Measurements from ENCODE around the gene MFSD8. TPM values are rescaled to one million over a fixed set of nuclear protein-coding genes. Genes with fewer than 3 reads are reported as not detected.

Gene MFSD8
- total and polyA plus RNA-seq, 2 of the 8 experiments (the other 6 are each of a cell fraction or from before 2014, with no cell fraction given): 9.2 to 15.8 TPM

DNA sequence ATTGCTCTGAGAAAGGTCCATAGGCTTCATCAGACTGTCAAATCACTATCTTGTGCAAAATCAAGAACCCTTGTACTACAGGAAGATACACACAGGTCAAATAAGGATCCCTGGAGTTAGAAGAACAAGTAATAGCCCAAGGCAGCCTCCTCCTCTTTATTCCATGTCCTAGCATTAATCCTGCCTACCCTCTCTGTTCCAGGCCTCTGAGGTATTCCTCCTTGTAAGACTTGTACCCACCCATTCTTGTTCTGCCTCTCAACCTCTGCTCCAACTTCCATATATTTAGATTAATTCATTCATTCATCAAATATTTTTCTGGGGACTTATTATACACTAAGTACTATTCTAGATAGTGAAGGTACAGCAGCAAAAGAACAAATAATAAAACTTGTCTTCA, 94.7 kb downstream of the MFSD8 start:
- Histone ChIP-seq H3K27me3 (replicated peaks in 1 of 4; ENCODE audit: control insufficient read depth in 3 of 4, extremely low read depth in 1 of 4, insufficient read depth in 3 of 4, low read length in 3 of 4) (no peaks in the 10 kb centered on the region), H2BK120ac (replicated peaks; ENCODE audit: low read depth, low read length) (no peak overlapping the region), H2AK5ac (ENCODE audit: low read depth, low read length) (no peak overlapping the region), H3K4me2 (ENCODE audit: insufficient read depth in 1 of 2, low read depth in 2 of 2, low read length in 2 of 2) (no peak overlapping the region), H3K9me3 (ENCODE audit: insufficient read depth in 2 of 2, low read depth in 1 of 2, low read length in 1 of 2) (no peaks in the 10 kb centered on the region), H2BK20ac (ENCODE audit: low read length) (no peak overlapping the region), H3K23ac (ENCODE audit: insufficient read length) (no peak overlapping the region), H4K8ac (ENCODE audit: extremely low read depth, insufficient read depth, low read length) (no peak overlapping the region), H3K79me1 (ENCODE audit: low read depth, low read length) (no peaks in the 10 kb centered on the region), H3K9ac (replicated peaks in 1 of 4; ENCODE audit: extremely low read depth in 1 of 4, low read depth in 3 of 4, low read length in 3 of 4) (no peak overlapping the region), H2BK5ac (ENCODE audit: low read depth, low read length) (no peak overlapping the region), H3K18ac (ENCODE audit: extremely low read depth, low read length) (no peak overlapping the region), H3K23me2 (ENCODE audit: low read depth, low read length) (no peaks in the 10 kb centered on the region), H4K5ac (ENCODE audit: insufficient read length, low read depth, low read length) (no peak overlapping the region), H2BK15ac (ENCODE audit: low read length) (no peak overlapping the region), H2AFZ (ENCODE audit: low read length) (no peak overlapping the region), H3K14ac (ENCODE audit: insufficient read length) (no peak overlapping the region), H3K36me3 (ENCODE audit: control insufficient read depth in 2 of 4, insufficient read depth in 4 of 4, low read length in 3 of 4) (peaks cover 0 to 5% (median 0%) of the 10 kb centered on the region in 4 experiments; a peak in 2 of 8 replicates), H4K91ac (replicated peaks; ENCODE audit: insufficient read length, low read length) (no peak overlapping the region), H4K20me1 (replicated peaks in 1 of 2; ENCODE audit: control insufficient read depth in 1 of 2, insufficient read depth in 2 of 2, low read length in 2 of 2) (no peaks in the 10 kb centered on the region), H3K4me3 (ENCODE audit: extremely low read depth in 1 of 4, insufficient read depth in 2 of 4, low read depth in 3 of 4, low read length in 4 of 4) (no peak overlapping the region), H3K56ac (replicated peaks; ENCODE audit: insufficient read length, low read depth, low read length) (no peak overlapping the region), H3K4me1 (replicated peaks in 1 of 4; ENCODE audit: control insufficient read depth in 3 of 4, insufficient read depth in 4 of 4, low read length in 3 of 4) (no peaks in the 10 kb centered on the region), H3K27ac (ENCODE audit: low read depth, low read length) (no peak overlapping the region), H3K79me2 (ENCODE audit: control insufficient read depth in 1 of 2, insufficient read depth in 2 of 2, low read length in 2 of 2) (no peaks in the 10 kb centered on the region), H3K4ac (replicated peaks; ENCODE audit: insufficient read length, low read depth, low read length) (no peak overlapping the region), H2BK12ac (ENCODE audit: low read depth, low read length) (no peak overlapping the region)
- POLR2A ChIA-PET (ENCODE audit: partially characterized antibody): interaction anchor here (3.4 kb wide), 1 partner anchor 11 kb away, joined by 13 read pairs; the partner anchor contains the start of gene PLK4
- CTCF ChIA-PET (ENCODE audit: partially characterized antibody): no interaction called here
- DNase-seq (ENCODE audit: low read depth in 1 of 2, low spot score in 2 of 2) (no peak), FAIRE-seq (no peak)
- TF ChIP-seq EGR1 (IDR thresholded peaks at IDR 0.05; ENCODE audit: borderline replicate concordance, low read depth, low read length): no peak
- no peak for TF ChIP-seq CBX8 (IDR thresholded peaks at IDR 0.05; ENCODE audit: borderline replicate concordance, low read depth, low read length)
- TF ChIP-seq BACH1 (IDR thresholded peaks at IDR 0.05; ENCODE audit: low read length): no peak
- no peak for TF ChIP-seq TCF12 (IDR thresholded peaks at IDR 0.05; ENCODE audit: low read depth, low read length)
- TF ChIP-seq RAD21 (IDR thresholded peaks at IDR 0.05 in 1 of 2, conservative IDR thresholded peaks at IDR 0.05 in 1 of 2; ENCODE audit: low read depth in 2 of 2, low read length in 2 of 2): no peak

All from H1 (cell line).